A549 treated with DMSO at 1 μM for 4 hours (cell line): Measurements from ENCODE around the gene WIPI1. TPM values are rescaled to one million over a fixed set of nuclear protein-coding genes. Genes with fewer than 3 reads are reported as not detected.

Experiments
- total RNA-seq: library from RNA; stranded (reverse); fragments of 200-300 nt; extraction: Qiagen RNA extraction; gene quantifications from 5 replicates; pipeline ENCODE4 v1.2.3, GENCODE V29; 2022; ENCODE audit warnings: low read depth

The WIPI1 gene
- 8.6 to 11.9 TPM (median 9.7 TPM) in 5 replicates for total RNA-seq

DNA sequence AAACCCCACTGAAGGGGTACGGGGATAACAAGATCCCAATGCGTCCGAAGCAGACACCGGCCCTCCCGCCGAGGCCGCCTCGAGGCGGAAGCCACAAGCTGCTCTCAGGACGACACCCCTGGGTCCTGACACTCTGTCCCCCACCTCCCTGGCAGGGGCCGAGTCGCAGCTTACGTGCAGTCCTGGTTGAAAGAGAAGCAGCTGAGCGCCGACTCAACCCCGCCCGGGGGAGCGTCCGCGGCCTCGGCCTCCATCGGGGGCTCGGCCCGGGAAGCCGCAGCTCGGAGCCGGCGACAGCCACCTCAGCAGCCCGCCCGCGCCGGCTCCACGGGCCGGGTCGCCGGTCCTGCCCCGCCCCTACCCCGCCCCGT is at the start of gene WIPI1:
Gene WIPI1, minus strand, starts transcription at position 329 of the 371 bp plus-strand sequence. Its CDS starts 75 bp downstream, at position 254.

Other genes starting within 250 kb of the WIPI1 start
- gene AMZ2, start 209.5 kb downstream of the WIPI1 start, total RNA-seq: 98.6 to 121 TPM (median 115 TPM) in 5 replicates
- 0.51 to 0.76 TPM (median 0.60 TPM) in 5 replicates for gene SLC16A6, start 166.4 kb downstream of the WIPI1 start, total RNA-seq
- 1.1 to 2.7 TPM (median 1.7 TPM) in 5 replicates for gene ARSG, start 166.0 kb downstream of the WIPI1 start, total RNA-seq
- gene PRKAR1A, start 54.9 kb upstream of the WIPI1 start, total RNA-seq: 143 to 200 TPM (median 189 TPM) in 5 replicates
- gene FAM20A, start 143.9 kb upstream of the WIPI1 start, total RNA-seq: not detected in 5 replicates